Measurements from ENCODE around the gene SNRNP35.

Gene SNRNP35

GRCh38 chr12:123433615-123434014, 24.3 kb upstream of the SNRNP35 start (continued):
- TF ChIP-seq, protein P1, sequence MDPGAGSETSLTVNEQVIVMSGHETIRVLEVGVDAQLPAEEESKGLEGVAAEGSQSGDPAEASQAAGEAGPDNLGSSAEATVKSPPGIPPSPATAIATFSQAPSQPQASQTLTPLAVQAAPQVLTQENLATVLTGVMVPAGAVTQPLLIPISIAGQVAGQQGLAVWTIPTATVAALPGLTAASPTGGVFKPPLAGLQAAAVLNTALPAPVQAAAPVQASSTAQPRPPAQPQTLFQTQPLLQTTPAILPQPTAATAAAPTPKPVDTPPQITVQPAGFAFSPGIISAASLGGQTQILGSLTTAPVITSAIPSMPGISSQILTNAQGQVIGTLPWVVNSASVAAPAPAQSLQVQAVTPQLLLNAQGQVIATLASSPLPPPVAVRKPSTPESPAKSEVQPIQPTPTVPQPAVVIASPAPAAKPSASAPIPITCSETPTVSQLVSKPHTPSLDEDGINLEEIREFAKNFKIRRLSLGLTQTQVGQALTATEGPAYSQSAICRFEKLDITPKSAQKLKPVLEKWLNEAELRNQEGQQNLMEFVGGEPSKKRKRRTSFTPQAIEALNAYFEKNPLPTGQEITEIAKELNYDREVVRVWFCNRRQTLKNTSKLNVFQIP (CRISPR knock-in tag; IDR thresholded peaks at IDR 0.05; ENCODE audit: borderline replicate concordance, low read depth) = no peak
- TF ChIP-seq CSDC2 (CRISPR knock-in tag; IDR thresholded peaks at IDR 0.05) (no peak), TCF4 (CRISPR knock-in tag; IDR thresholded peaks at IDR 0.05; ENCODE audit: borderline replicate concordance) (no peak), ISL1 (CRISPR knock-in tag; IDR thresholded peaks at IDR 0.05) (no peak), ARNTL (CRISPR knock-in tag; IDR thresholded peaks at IDR 0.05; ENCODE audit: borderline replicate concordance, low read depth) (no peak), ZFP30 (CRISPR knock-in tag; IDR thresholded peaks at IDR 0.05) (no peak), ESRRG (CRISPR knock-in tag; IDR thresholded peaks at IDR 0.05) (no peak)
- TF ChIP-seq, protein P2, sequence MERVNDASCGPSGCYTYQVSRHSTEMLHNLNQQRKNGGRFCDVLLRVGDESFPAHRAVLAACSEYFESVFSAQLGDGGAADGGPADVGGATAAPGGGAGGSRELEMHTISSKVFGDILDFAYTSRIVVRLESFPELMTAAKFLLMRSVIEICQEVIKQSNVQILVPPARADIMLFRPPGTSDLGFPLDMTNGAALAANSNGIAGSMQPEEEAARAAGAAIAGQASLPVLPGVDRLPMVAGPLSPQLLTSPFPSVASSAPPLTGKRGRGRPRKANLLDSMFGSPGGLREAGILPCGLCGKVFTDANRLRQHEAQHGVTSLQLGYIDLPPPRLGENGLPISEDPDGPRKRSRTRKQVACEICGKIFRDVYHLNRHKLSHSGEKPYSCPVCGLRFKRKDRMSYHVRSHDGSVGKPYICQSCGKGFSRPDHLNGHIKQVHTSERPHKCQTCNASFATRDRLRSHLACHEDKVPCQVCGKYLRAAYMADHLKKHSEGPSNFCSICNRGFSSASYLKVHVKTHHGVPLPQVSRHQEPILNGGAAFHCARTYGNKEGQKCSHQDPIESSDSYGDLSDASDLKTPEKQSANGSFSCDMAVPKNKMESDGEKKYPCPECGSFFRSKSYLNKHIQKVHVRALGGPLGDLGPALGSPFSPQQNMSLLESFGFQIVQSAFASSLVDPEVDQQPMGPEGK (CRISPR knock-in tag; IDR thresholded peaks at IDR 0.05; ENCODE audit: borderline replicate concordance) = no peak

DNA sequence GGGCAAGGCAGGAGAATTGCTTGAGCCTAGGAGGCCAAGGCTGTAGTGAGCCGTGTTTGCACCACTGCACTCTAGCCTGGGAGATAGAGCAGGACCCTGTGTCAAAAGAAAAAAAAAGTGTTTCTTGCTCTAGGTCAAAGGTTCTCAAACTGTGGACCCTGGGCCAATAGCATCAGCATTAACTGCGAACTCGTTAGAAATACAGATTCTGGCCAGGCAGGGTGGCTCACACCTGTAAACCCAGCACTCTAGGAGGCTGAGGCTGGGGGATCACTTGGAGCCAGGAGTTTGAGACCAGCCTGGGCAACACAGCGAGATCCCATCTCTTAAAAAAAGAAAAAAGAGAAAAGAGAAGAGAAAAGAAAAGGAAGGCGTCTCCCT, 22.3 kb upstream of the SNRNP35 start:
- no peak for TF ChIP-seq ARNTL (CRISPR knock-in tag; IDR thresholded peaks at IDR 0.05; ENCODE audit: borderline replicate concordance, low read depth)
- TF ChIP-seq ZNF565 (CRISPR knock-in tag; conservative IDR thresholded peaks at IDR 0.05; ENCODE audit: low read depth) = no peak
- TF ChIP-seq ZNF70 (CRISPR knock-in tag; IDR thresholded peaks at IDR 0.05) = no peak
- TF ChIP-seq, protein P3, sequence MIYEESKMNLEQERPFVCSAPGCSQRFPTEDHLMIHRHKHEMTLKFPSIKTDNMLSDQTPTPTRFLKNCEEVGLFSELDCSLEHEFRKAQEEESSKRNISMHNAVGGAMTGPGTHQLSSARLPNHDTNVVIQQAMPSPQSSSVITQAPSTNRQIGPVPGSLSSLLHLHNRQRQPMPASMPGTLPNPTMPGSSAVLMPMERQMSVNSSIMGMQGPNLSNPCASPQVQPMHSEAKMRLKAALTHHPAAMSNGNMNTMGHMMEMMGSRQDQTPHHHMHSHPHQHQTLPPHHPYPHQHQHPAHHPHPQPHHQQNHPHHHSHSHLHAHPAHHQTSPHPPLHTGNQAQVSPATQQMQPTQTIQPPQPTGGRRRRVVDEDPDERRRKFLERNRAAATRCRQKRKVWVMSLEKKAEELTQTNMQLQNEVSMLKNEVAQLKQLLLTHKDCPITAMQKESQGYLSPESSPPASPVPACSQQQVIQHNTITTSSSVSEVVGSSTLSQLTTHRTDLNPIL (CRISPR knock-in tag; IDR thresholded peaks at IDR 0.05; ENCODE audit: low read depth) = no peak
- TF ChIP-seq, protein P4, sequence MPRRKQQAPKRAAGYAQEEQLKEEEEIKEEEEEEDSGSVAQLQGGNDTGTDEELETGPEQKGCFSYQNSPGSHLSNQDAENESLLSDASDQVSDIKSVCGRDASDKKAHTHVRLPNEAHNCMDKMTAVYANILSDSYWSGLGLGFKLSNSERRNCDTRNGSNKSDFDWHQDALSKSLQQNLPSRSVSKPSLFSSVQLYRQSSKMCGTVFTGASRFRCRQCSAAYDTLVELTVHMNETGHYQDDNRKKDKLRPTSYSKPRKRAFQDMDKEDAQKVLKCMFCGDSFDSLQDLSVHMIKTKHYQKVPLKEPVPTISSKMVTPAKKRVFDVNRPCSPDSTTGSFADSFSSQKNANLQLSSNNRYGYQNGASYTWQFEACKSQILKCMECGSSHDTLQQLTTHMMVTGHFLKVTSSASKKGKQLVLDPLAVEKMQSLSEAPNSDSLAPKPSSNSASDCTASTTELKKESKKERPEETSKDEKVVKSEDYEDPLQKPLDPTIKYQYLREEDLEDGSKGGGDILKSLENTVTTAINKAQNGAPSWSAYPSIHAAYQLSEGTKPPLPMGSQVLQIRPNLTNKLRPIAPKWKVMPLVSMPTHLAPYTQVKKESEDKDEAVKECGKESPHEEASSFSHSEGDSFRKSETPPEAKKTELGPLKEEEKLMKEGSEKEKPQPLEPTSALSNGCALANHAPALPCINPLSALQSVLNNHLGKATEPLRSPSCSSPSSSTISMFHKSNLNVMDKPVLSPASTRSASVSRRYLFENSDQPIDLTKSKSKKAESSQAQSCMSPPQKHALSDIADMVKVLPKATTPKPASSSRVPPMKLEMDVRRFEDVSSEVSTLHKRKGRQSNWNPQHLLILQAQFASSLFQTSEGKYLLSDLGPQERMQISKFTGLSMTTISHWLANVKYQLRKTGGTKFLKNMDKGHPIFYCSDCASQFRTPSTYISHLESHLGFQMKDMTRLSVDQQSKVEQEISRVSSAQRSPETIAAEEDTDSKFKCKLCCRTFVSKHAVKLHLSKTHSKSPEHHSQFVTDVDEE (CRISPR knock-in tag; IDR thresholded peaks at IDR 0.05) = no peak
- no peak for TF ChIP-seq ZC3H10 (CRISPR knock-in tag; IDR thresholded peaks at IDR 0.05)
- TF ChIP-seq TCF4 (CRISPR knock-in tag; IDR thresholded peaks at IDR 0.05; ENCODE audit: borderline replicate concordance) = no peak
- TF ChIP-seq, protein P1 (CRISPR knock-in tag; IDR thresholded peaks at IDR 0.05; ENCODE audit: borderline replicate concordance, low read depth) = no peak
- TF ChIP-seq ESRRG (CRISPR knock-in tag; IDR thresholded peaks at IDR 0.05) = no peak
- TF ChIP-seq CSDC2 (CRISPR knock-in tag; IDR thresholded peaks at IDR 0.05) = no peak
- TF ChIP-seq SNAI2 (CRISPR knock-in tag; IDR thresholded peaks at IDR 0.05) = no peak
- no peak for TF ChIP-seq CSRNP3 (CRISPR knock-in tag; IDR thresholded peaks at IDR 0.05)
- no peak for TF ChIP-seq ISL1 (CRISPR knock-in tag; IDR thresholded peaks at IDR 0.05)
- TF ChIP-seq ZNF8 (CRISPR knock-in tag; IDR thresholded peaks at IDR 0.05) = no peak
- TF ChIP-seq RARB (CRISPR knock-in tag; IDR thresholded peaks at IDR 0.05) = no peak
- no peak for TF ChIP-seq PPARA (CRISPR knock-in tag; IDR thresholded peaks at IDR 0.05; ENCODE audit: borderline replicate concordance)
- no peak for TF ChIP-seq GLIS3 (CRISPR knock-in tag; IDR thresholded peaks at IDR 0.05)
- TF ChIP-seq OSR1 (CRISPR knock-in tag; IDR thresholded peaks at IDR 0.05) = no peak
- no peak for ATAC-seq
